Stimulated activated CD4-positive, alpha-beta T cell treated with anti-CD3 and anti-CD28 coated beads, Interleukin-2, amount 100 ng/mL, for 24 hours (primary cell): ENCODE results near the gene PLPPR3.

Experiments used
- DNase-seq, 2 donors: peaks; one replicate each; pipeline ENCODE4 v3.0.0-alpha.2; 2020

Gene PLPPR3

GRCh38 chr19:769616-770015, 52.1 kb downstream of the PLPPR3 start:
- no peak for DNase-seq

GRCh38 chr19:768424-768823, 53.3 kb downstream of the PLPPR3 start:
- no peak for DNase-seq

GRCh38 chr19:765179-765738, 56.5 kb downstream of the PLPPR3 start:
- DNase-seq: no peak

GRCh38 chr19:764301-764700, 57.5 kb downstream of the PLPPR3 start:
- DNase-seq: no peak

GRCh38 chr19:763869-764268, 57.9 kb downstream of the PLPPR3 start:
- DNase-seq: no peak

GRCh38 chr19:763181-763580, 58.6 kb downstream of the PLPPR3 start:
- DNase-seq: no peak
